Ishikawa (cell line): Measurements from ENCODE around the gene DNAJC17.

Experiments
- CEBPB ChIP-seq: IDR thresholded peaks from 2 replicates; pipeline ENCODE4 v1.6.1; 2012
- EGR1 ChIP-seq: IDR thresholded peaks from 2 replicates; pipeline ENCODE4 v1.6.1; 2012
- EP300 ChIP-seq: IDR thresholded peaks from 2 replicates; pipeline ENCODE4 v1.6.1; 2012; ENCODE audit warnings: borderline replicate concordance
- FOXM1 ChIP-seq: IDR thresholded peaks from 2 replicates; pipeline ENCODE4 v1.6.1; 2012; ENCODE audit warnings: low read depth, borderline replicate concordance
- RAD21 ChIP-seq: IDR thresholded peaks from 2 replicates; pipeline ENCODE4 v1.6.1; 2012; ENCODE audit warnings: low read depth
- TAF1 ChIP-seq: IDR thresholded peaks from 2 replicates; pipeline ENCODE4 v1.6.1; 2012; ENCODE audit warnings: low read depth, mild to moderate bottlenecking
- YY1 ChIP-seq: IDR thresholded peaks from 2 replicates; pipeline ENCODE4 v1.6.1; 2012; ENCODE audit warnings: low read depth
- ZBTB7A ChIP-seq: IDR thresholded peaks from 2 replicates; pipeline ENCODE4 v1.6.1; 2012; ENCODE audit warnings: low read depth
- TF ChIP-seq, protein P1 (sequence below): IDR thresholded peaks from 2 replicates; pipeline ENCODE4 v1.6.1; 2012
- TF ChIP-seq, protein P2 (sequence below): IDR thresholded peaks from 2 replicates; pipeline ENCODE4 v1.6.1; 2012; ENCODE audit warnings: low read depth, mild to moderate bottlenecking
- TF ChIP-seq, protein P3 (sequence below): IDR thresholded peaks from 2 replicates; pipeline ENCODE4 v1.6.1; 2012

DNA sequence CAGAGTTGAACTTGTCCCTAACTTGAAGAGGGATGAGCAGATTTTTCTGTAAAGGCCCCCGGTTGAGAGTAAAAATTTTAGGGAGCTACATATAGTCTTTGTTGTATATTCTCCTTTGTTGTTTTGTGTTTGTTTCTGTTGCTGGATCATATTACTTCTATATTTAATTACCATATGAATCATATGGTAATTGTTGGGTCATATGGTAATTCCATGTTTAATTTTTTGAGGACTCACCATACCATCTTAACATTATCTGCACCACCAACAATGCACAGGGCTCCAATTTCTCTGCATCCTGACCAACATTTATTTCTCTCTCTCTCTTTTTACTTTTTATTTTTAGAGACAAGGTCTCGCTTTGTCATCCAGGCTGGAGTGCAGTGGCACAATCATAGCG, 7.8 kb downstream of the DNAJC17 start:
- no peak for TF ChIP-seq CEBPB
- TF ChIP-seq, protein P1, sequence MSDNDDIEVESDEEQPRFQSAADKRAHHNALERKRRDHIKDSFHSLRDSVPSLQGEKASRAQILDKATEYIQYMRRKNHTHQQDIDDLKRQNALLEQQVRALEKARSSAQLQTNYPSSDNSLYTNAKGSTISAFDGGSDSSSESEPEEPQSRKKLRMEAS, result no peak
- no peak for TF ChIP-seq YY1
- no peak for TF ChIP-seq TAF1
- TF ChIP-seq EP300, result no peak
- TF ChIP-seq EGR1, result no peak
- TF ChIP-seq FOXM1, result no peak
- no peak for TF ChIP-seq ZBTB7A
- TF ChIP-seq, protein P2, sequence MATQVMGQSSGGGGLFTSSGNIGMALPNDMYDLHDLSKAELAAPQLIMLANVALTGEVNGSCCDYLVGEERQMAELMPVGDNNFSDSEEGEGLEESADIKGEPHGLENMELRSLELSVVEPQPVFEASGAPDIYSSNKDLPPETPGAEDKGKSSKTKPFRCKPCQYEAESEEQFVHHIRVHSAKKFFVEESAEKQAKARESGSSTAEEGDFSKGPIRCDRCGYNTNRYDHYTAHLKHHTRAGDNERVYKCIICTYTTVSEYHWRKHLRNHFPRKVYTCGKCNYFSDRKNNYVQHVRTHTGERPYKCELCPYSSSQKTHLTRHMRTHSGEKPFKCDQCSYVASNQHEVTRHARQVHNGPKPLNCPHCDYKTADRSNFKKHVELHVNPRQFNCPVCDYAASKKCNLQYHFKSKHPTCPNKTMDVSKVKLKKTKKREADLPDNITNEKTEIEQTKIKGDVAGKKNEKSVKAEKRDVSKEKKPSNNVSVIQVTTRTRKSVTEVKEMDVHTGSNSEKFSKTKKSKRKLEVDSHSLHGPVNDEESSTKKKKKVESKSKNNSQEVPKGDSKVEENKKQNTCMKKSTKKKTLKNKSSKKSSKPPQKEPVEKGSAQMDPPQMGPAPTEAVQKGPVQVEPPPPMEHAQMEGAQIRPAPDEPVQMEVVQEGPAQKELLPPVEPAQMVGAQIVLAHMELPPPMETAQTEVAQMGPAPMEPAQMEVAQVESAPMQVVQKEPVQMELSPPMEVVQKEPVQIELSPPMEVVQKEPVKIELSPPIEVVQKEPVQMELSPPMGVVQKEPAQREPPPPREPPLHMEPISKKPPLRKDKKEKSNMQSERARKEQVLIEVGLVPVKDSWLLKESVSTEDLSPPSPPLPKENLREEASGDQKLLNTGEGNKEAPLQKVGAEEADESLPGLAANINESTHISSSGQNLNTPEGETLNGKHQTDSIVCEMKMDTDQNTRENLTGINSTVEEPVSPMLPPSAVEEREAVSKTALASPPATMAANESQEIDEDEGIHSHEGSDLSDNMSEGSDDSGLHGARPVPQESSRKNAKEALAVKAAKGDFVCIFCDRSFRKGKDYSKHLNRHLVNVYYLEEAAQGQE, result no peak
- no peak for TF ChIP-seq RAD21
- TF ChIP-seq, protein P3, sequence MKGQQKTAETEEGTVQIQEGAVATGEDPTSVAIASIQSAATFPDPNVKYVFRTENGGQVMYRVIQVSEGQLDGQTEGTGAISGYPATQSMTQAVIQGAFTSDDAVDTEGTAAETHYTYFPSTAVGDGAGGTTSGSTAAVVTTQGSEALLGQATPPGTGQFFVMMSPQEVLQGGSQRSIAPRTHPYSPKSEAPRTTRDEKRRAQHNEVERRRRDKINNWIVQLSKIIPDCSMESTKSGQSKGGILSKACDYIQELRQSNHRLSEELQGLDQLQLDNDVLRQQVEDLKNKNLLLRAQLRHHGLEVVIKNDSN, result no peak
